Osteocyte (in vitro differentiated cells): Measurements from ENCODE around the gene ZNF71. TPM values are rescaled to one million over a fixed set of nuclear protein-coding genes. Genes with fewer than 3 reads are reported as not detected.

Experiments used
- DNase-seq: peaks from one replicate; pipeline ENCODE4 v3.0.0; 2021; ENCODE audit warnings: mixed read lengths; ENCODE audit not compliant: unreplicated experiment; ENCODE audit errors: extremely low spot score
- H3K27ac Mint-ChIP-seq: one replicate; pipeline ENCODE4 v1.8.0; 2021; ENCODE audit warnings: mild to moderate bottlenecking, mixed read lengths; ENCODE audit not compliant: unreplicated experiment
- H3K27me3 Mint-ChIP-seq: one replicate; pipeline ENCODE4 v1.8.0; 2021; ENCODE audit warnings: mixed read lengths; ENCODE audit not compliant: unreplicated experiment
- H3K36me3 Mint-ChIP-seq: one replicate; pipeline ENCODE4 v1.8.0; 2021; ENCODE audit warnings: mixed read lengths; ENCODE audit not compliant: unreplicated experiment
- H3K4me1 Mint-ChIP-seq: one replicate; pipeline ENCODE4 v1.8.0; 2021; ENCODE audit warnings: mixed read lengths; ENCODE audit not compliant: unreplicated experiment
- H3K4me3 Mint-ChIP-seq: one replicate; pipeline ENCODE4 v1.8.0; 2021; ENCODE audit warnings: mild to moderate bottlenecking, moderate library complexity, mixed read lengths; ENCODE audit not compliant: unreplicated experiment
- H3K9me3 Mint-ChIP-seq: one replicate; pipeline ENCODE4 v1.8.0; 2021; ENCODE audit warnings: mixed read lengths; ENCODE audit not compliant: unreplicated experiment
- CTCF ChIP-seq: fragments of 200-600 bp; sonication (generic); IDR thresholded peaks from 2 replicates; pipeline ENCODE4 v1.5.0; 2021; ENCODE audit warnings: antibody characterized with exemption, mild to moderate bottlenecking, moderate library complexity
- total RNA-seq: library from RNA; stranded (reverse); gene quantifications from 2 replicates; pipeline ENCODE4 v1.2.1, GENCODE V29; 2021

Gene ZNF71
- total RNA-seq, 1 donor from 2014 or later = 10.5 TPM

- H3K4me3 Mint-ChIP-seq = peak overlapping the region; percentile 89
- no peaks in the 10 kb centered on the region for H3K27me3 Mint-ChIP-seq
- no peak for TF ChIP-seq CTCF
- H3K36me3 Mint-ChIP-seq = peaks cover 20% of the 10 kb centered on the region
- H3K4me1 Mint-ChIP-seq = peaks cover 13% of the 10 kb centered on the region
- H3K27ac Mint-ChIP-seq = no peak overlapping the region
- peaks cover 43% of the 10 kb centered on the region for H3K9me3 Mint-ChIP-seq
- no peak for DNase-seq
Measured at GRCh38 chr19:56594446-56594782, 688 bp upstream of the ZNF71 start.

- no peak for TF ChIP-seq CTCF
- Mint-ChIP-seq H3K4me3 (peak overlapping the region; percentile 89), H3K4me1 (peaks cover 13% of the 10 kb centered on the region), H3K9me3 (peaks cover 41% of the 10 kb centered on the region), H3K27ac (peak overlapping the region; percentile 85), H3K27me3 (no peaks in the 10 kb centered on the region), H3K36me3 (peaks cover 24% of the 10 kb centered on the region)
- no peak for DNase-seq
Measured at GRCh38 chr19:56595548-56595899, 422 bp downstream of the ZNF71 start.

GRCh38 chr19:56596676-56597075 lies 1.6 kb downstream of the ZNF71 start:
- DNase-seq = no peak
- peaks cover 43% of the 10 kb centered on the region for H3K9me3 Mint-ChIP-seq
- no peaks in the 10 kb centered on the region for H3K27me3 Mint-ChIP-seq
- TF ChIP-seq CTCF = no peak
- H3K4me3 Mint-ChIP-seq = no peak overlapping the region
- no peak overlapping the region for H3K27ac Mint-ChIP-seq
- peaks cover 13% of the 10 kb centered on the region for H3K4me1 Mint-ChIP-seq
- H3K36me3 Mint-ChIP-seq = peaks cover 36% of the 10 kb centered on the region

DNA sequence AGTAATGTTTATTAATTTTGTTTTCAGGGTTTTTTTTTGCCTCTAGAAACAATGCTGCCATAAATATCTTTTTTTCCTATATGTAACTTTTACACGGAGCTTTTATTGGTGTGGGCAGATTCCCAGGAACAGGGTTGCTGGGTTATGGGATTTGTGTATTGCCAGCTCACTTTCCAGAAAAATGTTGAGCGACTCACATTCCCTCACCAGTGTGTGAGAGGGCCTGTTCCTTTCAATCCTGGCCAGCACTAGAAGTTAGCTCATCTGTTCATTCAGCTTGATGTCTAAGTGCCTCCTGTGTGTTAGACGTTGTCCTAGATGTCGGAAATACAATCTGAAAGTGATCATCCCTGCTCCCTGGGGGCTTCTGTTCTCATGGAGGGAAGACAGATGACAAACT lies 2.6 kb downstream of the ZNF71 start:
- TF ChIP-seq CTCF = no peak
- no peak overlapping the region for H3K27ac Mint-ChIP-seq
- peaks cover 46% of the 10 kb centered on the region for H3K36me3 Mint-ChIP-seq
- no peak for DNase-seq
- H3K4me3 Mint-ChIP-seq = no peak overlapping the region
- H3K9me3 Mint-ChIP-seq = peaks cover 46% of the 10 kb centered on the region
- H3K27me3 Mint-ChIP-seq = no peaks in the 10 kb centered on the region
- peaks cover 13% of the 10 kb centered on the region for H3K4me1 Mint-ChIP-seq

DNA sequence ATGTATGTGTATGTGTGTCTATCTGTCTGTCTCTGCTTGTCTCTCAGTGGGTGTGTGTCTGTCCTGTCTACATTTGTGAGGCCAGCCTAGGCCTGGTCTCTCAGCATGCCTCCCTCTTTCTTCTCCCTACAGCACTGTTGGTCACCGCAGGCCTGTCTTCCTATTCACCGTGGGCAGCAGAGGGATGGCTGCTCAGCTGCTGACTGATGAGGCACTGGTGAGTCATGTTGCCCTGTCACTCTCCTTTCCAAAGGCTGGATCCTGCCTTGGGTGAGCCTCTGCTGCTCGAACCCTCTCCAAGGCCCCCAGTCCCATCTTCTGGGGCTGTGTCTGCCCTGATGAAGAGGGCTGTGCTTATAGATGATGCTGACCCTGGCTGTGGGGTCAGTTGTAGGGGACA lies 6.3 kb downstream of the ZNF71 start:
- no peak for TF ChIP-seq CTCF
- Mint-ChIP-seq H3K9me3 (peaks cover 60% of the 10 kb centered on the region), H3K27me3 (no peaks in the 10 kb centered on the region), H3K36me3 (peaks cover 76% of the 10 kb centered on the region), H3K27ac (no peak overlapping the region), H3K4me1 (no peaks in the 10 kb centered on the region), H3K4me3 (no peak overlapping the region)
- no peak for DNase-seq
